Natural killer cell (primary cell): Measurements from ENCODE around the gene HADH. TPM values are rescaled to one million over a fixed set of nuclear protein-coding genes. Genes with fewer than 3 reads are reported as not detected.

Source experiments
- ATAC-seq, 3 donors: fragments of 150-1000 bp in 2 of 3; fragments of 200-7000 bp in 1 of 3; cut with Tn5 transposase; 1 replicate in 1 of 3; 2 replicates in 2 of 3; pipeline ENCODE4 v1.10.0; 2021; ENCODE audit warnings: mild to moderate bottlenecking in 2 of 3, moderate library complexity in 2 of 3
- DNase-seq, 2 donors: peaks; one replicate each; pipeline versions ENCODE4 v3.0.0 to v3.0.0-alpha.2; 2013 to 2021; ENCODE audit warnings: mixed read lengths in 1 of 2
- H3K27ac ChIP-seq: one replicate; pipeline ENCODE4 v1.5.1; 2013; ENCODE audit warnings: mild to moderate bottlenecking, low read length
- H3K27me3 ChIP-seq: one replicate; pipeline ENCODE4 v1.6.1; 2013; ENCODE audit warnings: low read length; ENCODE audit not compliant: control insufficient read depth, insufficient read depth
- H3K36me3 ChIP-seq: one replicate; pipeline ENCODE4 v1.6.1; 2013; ENCODE audit warnings: low read length; ENCODE audit not compliant: control insufficient read depth, insufficient read depth
- H3K4me1 ChIP-seq: one replicate; pipeline ENCODE4 v1.6.1; 2013; ENCODE audit warnings: low read length; ENCODE audit not compliant: control insufficient read depth, insufficient read depth
- H3K4me3 ChIP-seq: one replicate; pipeline ENCODE4 v1.5.1; 2013; ENCODE audit warnings: low read length
- H3K9me3 ChIP-seq: one replicate; pipeline ENCODE4 v1.6.1; 2013; ENCODE audit warnings: low read length; ENCODE audit not compliant: control insufficient read depth, insufficient read depth
- H3K27ac Mint-ChIP-seq, 2 donors: one replicate each; pipeline ENCODE4 v1.8.0; 2022; ENCODE audit warnings: mild to moderate bottlenecking in 2 of 2, mixed read lengths in 2 of 2, moderate library complexity in 1 of 2
- H3K27me3 Mint-ChIP-seq, 2 donors: one replicate each; pipeline ENCODE4 v1.8.0; 2022; ENCODE audit warnings: low read depth in 2 of 2, mixed read lengths in 2 of 2
- H3K36me3 Mint-ChIP-seq: one replicate; pipeline ENCODE4 v1.8.0; 2022; ENCODE audit warnings: mixed read lengths
- H3K4me1 Mint-ChIP-seq, 2 donors: one replicate each; pipeline ENCODE4 v1.8.0; 2022; ENCODE audit warnings: mixed read lengths in 2 of 2
- H3K4me3 Mint-ChIP-seq: one replicate; pipeline ENCODE4 v1.8.0; 2022; ENCODE audit warnings: mild to moderate bottlenecking, moderate library complexity, mixed read lengths
- H3K9me3 Mint-ChIP-seq, 2 donors: one replicate each; pipeline ENCODE4 v1.8.0; 2022; ENCODE audit warnings: mixed read lengths in 2 of 2
- CTCF ChIP-seq: fragments of 200-600 bp; IDR thresholded peaks from one replicate; pipeline ENCODE4 v1.8.0; 2022; ENCODE audit warnings: antibody characterized with exemption
- WGBS: methylation state at CpG from one replicate; pipeline ENCODE4 v1.1.7; 2013; ENCODE audit warnings: missing lambda C conversion rate; ENCODE audit not compliant: insufficient coverage; 5-methylcytosine and 5-hydroxymethylcytosine counted together
- intact Hi-C: fragments of 100-400 bp; cut with micrococcal nuclease; formaldehyde crosslinking; loops from one replicate; pipeline ENCODE4 v1.14.2; 2022
- total RNA-seq, 4 donors: library from RNA; stranded (reverse); fragments of 120-200 nt in 1 of 4; gene quantifications; one replicate each; pipeline versions ENCODE4 v1.2.3 to v1.2.4, GENCODE V29; 2013 to 2022

HADH gene
- total RNA-seq, 3 donors from 2014 or later (not counting 1 experiment from before 2014, with no cell fraction given): 9.1 to 16.5 (median 14.4) TPM

GRCh38 chr4:108003982-108004515 is 14.4 kb downstream of the HADH start:
- ATAC-seq (no peak), DNase-seq (no peak)
- H3K4me3 ChIP-seq: no peak overlapping the region

GRCh38 chr4:108004646-108005045 is 15.0 kb downstream of the HADH start:
- H3K27ac Mint-ChIP-seq: no peak overlapping the region

More at GRCh38 chr4:108003982-108004515, 14.4 kb downstream of the HADH start:
- Histone ChIP-seq H3K36me3 (no peaks in the 10 kb centered on the region), H3K9me3 (no peaks in the 10 kb centered on the region), H3K27ac (no peak overlapping the region), H3K4me1 (no peaks in the 10 kb centered on the region), H3K27me3 (no peaks in the 10 kb centered on the region)
- no peaks in the 10 kb centered on the region for H3K36me3 Mint-ChIP-seq
- H3K9me3 Mint-ChIP-seq: peaks cover 0 to 2% of the 10 kb centered on the region in 2 donors
- peaks cover 22 to 25% of the 10 kb centered on the region in 2 donors for H3K4me1 Mint-ChIP-seq
- H3K4me3 Mint-ChIP-seq: no peak overlapping the region
- intact Hi-C loops: no loop called here
- no peaks in the 10 kb centered on the region for H3K27me3 Mint-ChIP-seq
- WGBS: 71% methylated on average over 4 of the region's 4 CpGs
- no peak for TF ChIP-seq CTCF
- no peak overlapping the region for H3K27ac Mint-ChIP-seq

GRCh38 chr4:108005807-108006206 is 16.1 kb downstream of the HADH start:
- Mint-ChIP-seq H3K4me3 (no peak overlapping the region), H3K27ac (no peak overlapping the region), H3K4me1 (peaks cover 11% of the 10 kb centered on the region in 2 donors), H3K36me3 (no peaks in the 10 kb centered on the region), H3K9me3 (no peaks in the 10 kb centered on the region), H3K27me3 (no peaks in the 10 kb centered on the region)
- ATAC-seq (no peak), DNase-seq (no peak)
- H3K27ac ChIP-seq: no peak overlapping the region
- 100% methylated on average over 1 of the region's 1 CpG for WGBS
- no peak overlapping the region for H3K4me3 ChIP-seq
- H3K27me3 ChIP-seq: no peaks in the 10 kb centered on the region
- no peaks in the 10 kb centered on the region for H3K9me3 ChIP-seq
- no peak for TF ChIP-seq CTCF
- intact Hi-C loops: no loop called here
- peaks cover 2% of the 10 kb centered on the region for H3K36me3 ChIP-seq
- H3K4me1 ChIP-seq: no peaks in the 10 kb centered on the region

More at GRCh38 chr4:108004646-108005045, 15.0 kb downstream of the HADH start:
- no peaks in the 10 kb centered on the region for H3K27me3 ChIP-seq
- H3K27me3 Mint-ChIP-seq: no peaks in the 10 kb centered on the region
- intact Hi-C loops: no loop called here
- no peak for TF ChIP-seq CTCF
- no peaks in the 10 kb centered on the region for H3K4me1 ChIP-seq
- 100% methylated on average over 1 of the region's 2 CpGs for WGBS
- no peak overlapping the region for H3K4me3 ChIP-seq
- no peaks in the 10 kb centered on the region for H3K36me3 ChIP-seq
- DNase-seq (no peak), ATAC-seq (no peak)
- H3K36me3 Mint-ChIP-seq: no peaks in the 10 kb centered on the region
- H3K9me3 ChIP-seq: no peaks in the 10 kb centered on the region
- no peak overlapping the region for H3K4me3 Mint-ChIP-seq
- peaks cover 0 to 2% of the 10 kb centered on the region in 2 donors for H3K9me3 Mint-ChIP-seq
- H3K27ac ChIP-seq: no peak overlapping the region
- peaks cover 21% of the 10 kb centered on the region in 2 donors for H3K4me1 Mint-ChIP-seq

GRCh38 chr4:108006361-108006760 is 16.7 kb downstream of the HADH start:
- DNase-seq: no peak
- H3K36me3 Mint-ChIP-seq: no peaks in the 10 kb centered on the region
- no peaks in the 10 kb centered on the region for H3K9me3 Mint-ChIP-seq
- Histone ChIP-seq H3K9me3 (no peaks in the 10 kb centered on the region), H3K4me3 (no peak overlapping the region), H3K4me1 (no peaks in the 10 kb centered on the region), H3K36me3 (peaks cover 2% of the 10 kb centered on the region), H3K27me3 (no peaks in the 10 kb centered on the region), H3K27ac (no peak overlapping the region)
- H3K27me3 Mint-ChIP-seq: no peaks in the 10 kb centered on the region
- no peak for ATAC-seq
- peaks cover 10 to 12% of the 10 kb centered on the region in 2 donors for H3K4me1 Mint-ChIP-seq
- no peak for TF ChIP-seq CTCF
- intact Hi-C loops: no loop called here
- no peak overlapping the region for H3K4me3 Mint-ChIP-seq
- H3K27ac Mint-ChIP-seq: no peak overlapping the region
